ENCODE data around the gene TMEM202.

DNA sequence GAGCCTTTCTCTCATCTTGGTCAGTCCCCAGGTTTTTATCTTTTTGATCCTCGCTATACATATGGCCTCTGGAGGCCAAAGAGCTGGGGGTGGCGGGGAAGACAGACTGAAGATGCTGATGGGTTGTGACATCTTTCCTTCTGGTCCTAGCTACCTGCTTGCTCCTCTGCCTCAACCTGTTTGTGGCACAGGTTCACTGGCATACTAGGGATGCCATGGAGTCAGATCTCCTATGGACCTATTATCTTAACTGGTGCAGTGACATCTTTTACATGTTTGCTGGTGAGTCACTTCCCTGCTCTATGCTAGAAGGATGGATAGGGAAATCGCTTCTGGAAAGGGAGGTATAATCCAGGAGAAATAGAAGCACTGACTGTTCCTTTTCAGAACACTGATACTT, 8.8 kb downstream of the TMEM202 start:
- TF ChIP-seq, protein P1, sequence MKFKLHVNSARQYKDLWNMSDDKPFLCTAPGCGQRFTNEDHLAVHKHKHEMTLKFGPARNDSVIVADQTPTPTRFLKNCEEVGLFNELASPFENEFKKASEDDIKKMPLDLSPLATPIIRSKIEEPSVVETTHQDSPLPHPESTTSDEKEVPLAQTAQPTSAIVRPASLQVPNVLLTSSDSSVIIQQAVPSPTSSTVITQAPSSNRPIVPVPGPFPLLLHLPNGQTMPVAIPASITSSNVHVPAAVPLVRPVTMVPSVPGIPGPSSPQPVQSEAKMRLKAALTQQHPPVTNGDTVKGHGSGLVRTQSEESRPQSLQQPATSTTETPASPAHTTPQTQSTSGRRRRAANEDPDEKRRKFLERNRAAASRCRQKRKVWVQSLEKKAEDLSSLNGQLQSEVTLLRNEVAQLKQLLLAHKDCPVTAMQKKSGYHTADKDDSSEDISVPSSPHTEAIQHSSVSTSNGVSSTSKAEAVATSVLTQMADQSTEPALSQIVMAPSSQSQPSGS (IDR thresholded peaks at IDR 0.05; ENCODE audit: low read length) = no peak
- TF ChIP-seq POLR2A (IDR thresholded peaks at IDR 0.05; ENCODE audit: low read depth, low read length) = no peak
- no peak for TF ChIP-seq YY1 (IDR thresholded peaks at IDR 0.05; ENCODE audit: low read depth, low read length)
- TF ChIP-seq IRF3 (IDR thresholded peaks at IDR 0.05) = no peak
- no peak for TF ChIP-seq SMC3 (IDR thresholded peaks at IDR 0.05; ENCODE audit: borderline replicate concordance, low read length)
- TF ChIP-seq, protein P2, sequence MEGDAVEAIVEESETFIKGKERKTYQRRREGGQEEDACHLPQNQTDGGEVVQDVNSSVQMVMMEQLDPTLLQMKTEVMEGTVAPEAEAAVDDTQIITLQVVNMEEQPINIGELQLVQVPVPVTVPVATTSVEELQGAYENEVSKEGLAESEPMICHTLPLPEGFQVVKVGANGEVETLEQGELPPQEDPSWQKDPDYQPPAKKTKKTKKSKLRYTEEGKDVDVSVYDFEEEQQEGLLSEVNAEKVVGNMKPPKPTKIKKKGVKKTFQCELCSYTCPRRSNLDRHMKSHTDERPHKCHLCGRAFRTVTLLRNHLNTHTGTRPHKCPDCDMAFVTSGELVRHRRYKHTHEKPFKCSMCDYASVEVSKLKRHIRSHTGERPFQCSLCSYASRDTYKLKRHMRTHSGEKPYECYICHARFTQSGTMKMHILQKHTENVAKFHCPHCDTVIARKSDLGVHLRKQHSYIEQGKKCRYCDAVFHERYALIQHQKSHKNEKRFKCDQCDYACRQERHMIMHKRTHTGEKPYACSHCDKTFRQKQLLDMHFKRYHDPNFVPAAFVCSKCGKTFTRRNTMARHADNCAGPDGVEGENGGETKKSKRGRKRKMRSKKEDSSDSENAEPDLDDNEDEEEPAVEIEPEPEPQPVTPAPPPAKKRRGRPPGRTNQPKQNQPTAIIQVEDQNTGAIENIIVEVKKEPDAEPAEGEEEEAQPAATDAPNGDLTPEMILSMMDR (IDR thresholded peaks at IDR 0.05 in 2 of 3, conservative IDR thresholded peaks at IDR 0.05 in 1 of 3; ENCODE audit: control insufficient read depth in 2 of 3, extremely low read depth in 1 of 3, insufficient read depth in 1 of 3, low read depth in 3 of 3, low read length in 3 of 3) = no peak

Data from GM12878 (cell line).